Activated CD8-positive, alpha-beta T cell treated with anti-CD3 and anti-CD28 coated beads for 36 hours (primary cell): ENCODE measurements around the gene MARCHF3. TPM values are rescaled to one million over a fixed set of nuclear protein-coding genes. Genes with fewer than 3 reads are reported as not detected.

Experiments
- ATAC-seq: fragments of 200-7000 bp; cut with Tn5 transposase; one replicate; pipeline ENCODE4 v1.10.0; 2021; ENCODE audit warnings: mild to moderate bottlenecking, moderate library complexity
- CTCF ChIA-PET: fragments of 350-600 bp; sonication (Branson Sonifier 250); formaldehyde crosslinking; loops from one replicate; lab custom pipeline; 2021; ENCODE audit warnings: antibody characterized with exemption; lab: Charles Lee
- POLR2A ChIA-PET: fragments of 350-600 bp; sonication (Branson Sonifier 250); formaldehyde crosslinking; loops from one replicate; lab custom pipeline; 2021; ENCODE audit warnings: antibody characterized with exemption; lab: Charles Lee
- DNase-seq: peaks from one replicate; pipeline ENCODE4 v3.0.0-alpha.2; 2020
- H3K27ac Mint-ChIP-seq: one replicate; pipeline ENCODE4 v1.8.0; 2021; ENCODE audit warnings: mild to moderate bottlenecking, mixed read lengths
- H3K27me3 Mint-ChIP-seq: one replicate; pipeline ENCODE4 v1.8.0; 2021; ENCODE audit warnings: mixed read lengths
- H3K36me3 Mint-ChIP-seq: one replicate; pipeline ENCODE4 v1.8.0; 2021; ENCODE audit warnings: low read depth, mixed read lengths
- H3K4me1 Mint-ChIP-seq: one replicate; pipeline ENCODE4 v1.8.0; 2021; ENCODE audit warnings: low read depth, mixed read lengths
- H3K4me3 Mint-ChIP-seq: one replicate; pipeline ENCODE4 v1.8.0; 2021; ENCODE audit warnings: mild to moderate bottlenecking, moderate library complexity, mixed read lengths
- H3K9me3 Mint-ChIP-seq: one replicate; pipeline ENCODE4 v1.8.0; 2021; ENCODE audit warnings: mixed read lengths
- intact Hi-C: fragments of 100-400 bp; cut with micrococcal nuclease; formaldehyde crosslinking; loops from one replicate; pipeline ENCODE4 v1.10.0; 2022
- total RNA-seq, 2 experiments: library from RNA; stranded (reverse); gene quantifications; one replicate each; pipeline ENCODE4 v1.2.3, GENCODE V29; 2021
- TF ChIP-seq, protein P1 (sequence below): fragments of 200-600 bp; IDR thresholded peaks from one replicate; pipeline ENCODE4 v1.8.0; 2022; ENCODE audit warnings: antibody characterized with exemption, mild to moderate bottlenecking

The MARCHF3 gene
- total RNA-seq, 2 experiments from 2014 or later: 6.1 TPM

DNA sequence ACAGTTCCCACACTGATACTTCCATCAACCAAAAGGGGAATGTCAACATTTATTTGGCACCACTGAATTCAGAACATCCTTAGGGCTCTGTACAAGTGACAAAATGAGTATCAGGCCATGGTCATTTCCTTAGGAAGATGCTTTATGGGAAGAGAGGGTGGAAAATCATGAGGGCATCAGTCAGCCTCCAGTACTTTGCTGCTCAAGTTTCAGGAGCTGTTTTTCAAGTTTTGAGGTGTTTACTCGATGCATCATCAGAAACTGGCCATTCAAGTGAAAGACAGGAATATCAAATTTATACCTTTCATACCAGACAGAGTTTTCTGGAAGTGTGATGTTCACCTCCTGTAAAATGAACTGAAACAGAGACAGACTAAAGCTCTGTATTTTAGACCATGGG, 21.2 kb upstream of the MARCHF3 start:
- no peak for DNase-seq
- Mint-ChIP-seq H3K27ac (no peak overlapping the region), H3K9me3 (peaks cover 4% of the 10 kb centered on the region), H3K4me1 (no peaks in the 10 kb centered on the region), H3K4me3 (no peak overlapping the region), H3K36me3 (peaks cover 33% of the 10 kb centered on the region), H3K27me3 (no peaks in the 10 kb centered on the region)
- TF ChIP-seq, protein P1, sequence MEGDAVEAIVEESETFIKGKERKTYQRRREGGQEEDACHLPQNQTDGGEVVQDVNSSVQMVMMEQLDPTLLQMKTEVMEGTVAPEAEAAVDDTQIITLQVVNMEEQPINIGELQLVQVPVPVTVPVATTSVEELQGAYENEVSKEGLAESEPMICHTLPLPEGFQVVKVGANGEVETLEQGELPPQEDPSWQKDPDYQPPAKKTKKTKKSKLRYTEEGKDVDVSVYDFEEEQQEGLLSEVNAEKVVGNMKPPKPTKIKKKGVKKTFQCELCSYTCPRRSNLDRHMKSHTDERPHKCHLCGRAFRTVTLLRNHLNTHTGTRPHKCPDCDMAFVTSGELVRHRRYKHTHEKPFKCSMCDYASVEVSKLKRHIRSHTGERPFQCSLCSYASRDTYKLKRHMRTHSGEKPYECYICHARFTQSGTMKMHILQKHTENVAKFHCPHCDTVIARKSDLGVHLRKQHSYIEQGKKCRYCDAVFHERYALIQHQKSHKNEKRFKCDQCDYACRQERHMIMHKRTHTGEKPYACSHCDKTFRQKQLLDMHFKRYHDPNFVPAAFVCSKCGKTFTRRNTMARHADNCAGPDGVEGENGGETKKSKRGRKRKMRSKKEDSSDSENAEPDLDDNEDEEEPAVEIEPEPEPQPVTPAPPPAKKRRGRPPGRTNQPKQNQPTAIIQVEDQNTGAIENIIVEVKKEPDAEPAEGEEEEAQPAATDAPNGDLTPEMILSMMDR: no peak
- POLR2A ChIA-PET: no interaction called here
- ATAC-seq: no peak
- intact Hi-C loops: no loop called here
- CTCF ChIA-PET: no interaction called here

DNA sequence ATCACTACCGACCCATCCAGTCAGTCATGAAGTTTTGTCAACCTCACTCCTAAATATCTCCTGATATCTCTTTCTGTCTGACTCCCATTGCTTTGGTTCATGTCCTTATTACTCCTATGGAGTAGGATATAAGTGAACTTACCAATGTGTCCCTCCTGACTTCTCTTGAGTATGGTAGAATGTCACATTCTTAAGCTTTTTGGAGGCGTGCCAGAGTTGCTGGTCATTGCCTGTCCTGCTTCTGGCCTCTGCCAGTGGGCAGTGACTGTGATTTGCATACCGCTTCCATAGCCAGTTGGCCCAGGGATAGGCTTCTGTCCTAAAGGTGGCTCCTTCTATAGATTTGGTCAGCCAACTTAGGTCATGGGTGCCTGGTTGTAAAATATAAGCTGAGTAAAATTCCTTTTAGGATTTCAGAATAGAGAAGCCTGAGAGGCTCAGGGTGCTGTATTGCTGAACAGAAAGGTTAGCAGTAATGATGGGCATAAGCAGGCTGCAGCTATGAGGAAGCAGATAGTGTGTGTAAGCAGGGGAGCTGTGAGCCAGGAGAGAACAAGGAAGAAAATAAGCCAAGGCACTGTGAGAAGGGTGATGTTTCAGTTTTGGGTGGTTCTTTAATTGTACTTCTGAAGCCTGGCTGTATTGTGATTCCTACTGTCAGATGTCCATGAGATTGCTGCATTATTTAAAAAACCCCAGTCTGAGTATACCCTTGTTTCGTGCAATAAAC, 16.1 kb upstream of the MARCHF3 start:
- TF ChIP-seq, protein P1: no peak
- Mint-ChIP-seq H3K9me3 (no peaks in the 10 kb centered on the region), H3K27me3 (no peaks in the 10 kb centered on the region), H3K27ac (no peak overlapping the region), H3K36me3 (no peaks in the 10 kb centered on the region), H3K4me1 (no peaks in the 10 kb centered on the region), H3K4me3 (no peak overlapping the region)
- DNase-seq: no peak
- ATAC-seq: no peak
- ChIA-PET POLR2A (interaction anchor here (0.6 to 0.8 kb wide), 2 partner anchors 18 to 365 kb away, joined by 3 read pairs; no protein-coding TSS in a partner anchor), CTCF (interaction anchor here (0.8 to 2.9 kb wide), 3 partner anchors 13 to 26 kb away, joined by 3 to 8 read pairs (median 4); partner anchors contain the start of gene C5orf63)
- intact Hi-C loops: no loop called here

DNA sequence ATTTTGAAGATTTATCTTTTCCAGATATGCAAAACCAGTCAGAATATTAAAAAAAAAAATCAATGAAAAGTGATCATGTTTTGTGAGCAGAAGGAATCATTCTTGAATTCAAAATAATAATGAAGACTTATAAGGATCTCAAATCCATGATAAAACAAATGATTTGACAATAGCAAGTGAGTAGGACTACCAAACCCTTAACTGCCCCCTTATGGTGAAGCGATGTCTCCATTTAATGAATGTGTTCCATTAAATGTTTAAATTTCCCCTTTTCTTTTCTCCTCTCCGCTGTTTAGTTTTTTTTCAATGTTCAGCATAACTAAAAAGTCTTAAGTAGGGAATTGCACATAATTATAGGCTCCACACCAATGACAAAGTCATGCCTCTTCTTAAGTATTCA, 12.2 kb upstream of the MARCHF3 start:
- intact Hi-C loops: no loop called here
- ChIA-PET POLR2A (no interaction called here), CTCF (no interaction called here)
- TF ChIP-seq, protein P1: peak; percentile 11
- no peak for DNase-seq
- Mint-ChIP-seq H3K4me1 (no peaks in the 10 kb centered on the region), H3K27me3 (no peaks in the 10 kb centered on the region), H3K9me3 (no peaks in the 10 kb centered on the region), H3K27ac (no peak overlapping the region), H3K36me3 (no peaks in the 10 kb centered on the region), H3K4me3 (no peak overlapping the region)
- no peak for ATAC-seq

DNA sequence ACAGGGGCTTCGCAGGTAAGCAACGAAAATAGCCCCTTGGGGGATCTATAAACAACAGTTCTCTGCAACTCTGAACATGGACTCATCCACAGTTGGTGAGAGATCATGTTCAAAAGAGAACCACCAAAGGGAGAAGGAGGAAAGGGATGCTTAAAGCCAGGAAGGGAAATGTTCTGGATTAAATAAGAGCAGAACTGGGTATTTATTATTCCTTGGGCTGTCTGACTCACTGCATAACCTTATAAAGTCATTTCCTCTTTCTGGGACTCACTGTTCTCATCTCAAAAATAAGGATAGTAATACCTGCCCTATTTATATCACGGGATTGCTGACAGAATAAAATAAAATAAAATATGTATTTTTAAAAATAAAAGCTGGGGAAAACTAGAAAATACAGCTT, 11.2 kb upstream of the MARCHF3 start:
- Mint-ChIP-seq H3K27me3 (no peaks in the 10 kb centered on the region), H3K4me1 (no peaks in the 10 kb centered on the region), H3K27ac (no peak overlapping the region), H3K9me3 (no peaks in the 10 kb centered on the region), H3K36me3 (no peaks in the 10 kb centered on the region), H3K4me3 (no peak overlapping the region)
- DNase-seq (no peak), ATAC-seq (no peak)
- POLR2A ChIA-PET: no interaction called here
- intact Hi-C loops: no loop called here
- CTCF ChIA-PET: no interaction called here
- TF ChIP-seq, protein P1: no peak

DNA sequence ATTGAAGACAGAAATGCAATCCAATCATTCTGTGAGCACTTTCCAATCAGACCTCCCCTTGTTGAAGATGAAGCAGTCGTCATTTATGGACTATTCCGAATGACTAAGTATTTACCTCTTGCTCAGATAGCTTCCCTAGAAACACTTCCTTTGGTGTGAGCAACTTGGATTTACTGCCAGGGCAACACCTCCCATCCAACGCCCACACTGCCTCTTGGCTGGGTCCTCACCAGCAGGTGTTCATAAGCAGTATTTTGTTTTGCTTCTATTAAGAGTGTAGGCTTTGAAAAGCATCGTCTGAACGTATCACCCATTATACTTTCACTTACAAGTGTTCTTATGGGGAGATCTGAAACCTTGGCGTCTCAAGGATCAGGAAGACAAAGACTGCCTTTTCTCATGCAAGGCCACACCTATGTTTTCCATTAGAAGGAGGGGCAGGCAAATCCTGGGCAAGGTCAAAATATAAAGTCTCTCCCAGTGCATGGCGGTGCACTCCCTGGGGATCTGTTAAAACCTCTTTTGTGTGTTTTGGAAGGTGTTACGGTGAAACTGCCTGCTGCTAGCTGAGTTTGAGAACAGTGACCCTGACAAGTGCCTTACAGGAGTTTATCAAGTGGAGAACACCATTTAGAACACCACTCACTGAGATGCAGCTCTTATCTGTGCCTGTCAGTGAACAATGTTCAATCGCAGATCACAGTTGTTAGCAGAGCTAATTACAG, 10.6 kb upstream of the MARCHF3 start:
- TF ChIP-seq, protein P1: no peak
- no peak overlapping the region for H3K27ac Mint-ChIP-seq
- H3K9me3 Mint-ChIP-seq: no peaks in the 10 kb centered on the region
- POLR2A ChIA-PET: no interaction called here
- no peak overlapping the region for H3K4me3 Mint-ChIP-seq
- CTCF ChIA-PET: no interaction called here
- H3K27me3 Mint-ChIP-seq: no peaks in the 10 kb centered on the region
- H3K4me1 Mint-ChIP-seq: no peaks in the 10 kb centered on the region
- intact Hi-C loops: no loop called here
- no peak for DNase-seq
- no peak for ATAC-seq
- H3K36me3 Mint-ChIP-seq: no peaks in the 10 kb centered on the region
